ENCODE measurements around the gene CREB1.

DNA sequence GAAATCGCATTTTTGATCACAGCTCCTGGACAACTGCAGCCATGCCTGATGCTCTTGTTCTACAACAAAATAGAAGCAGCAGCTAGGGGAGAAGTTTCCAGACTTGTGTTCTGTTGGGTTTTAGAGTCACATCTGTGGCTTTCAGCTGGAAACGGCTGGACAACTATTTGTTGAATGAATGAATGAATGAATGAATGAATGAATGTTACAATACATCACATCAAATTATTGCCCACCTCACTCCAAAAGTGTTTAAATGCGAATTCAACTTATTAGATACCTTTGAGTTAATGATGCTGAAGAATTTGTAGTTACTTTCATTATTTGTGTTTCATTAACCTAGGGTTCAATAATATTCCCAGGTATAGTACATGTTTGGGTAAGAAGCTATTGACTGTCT, 103.9 kb downstream of the CREB1 start:
- TF ChIP-seq, protein P1, sequence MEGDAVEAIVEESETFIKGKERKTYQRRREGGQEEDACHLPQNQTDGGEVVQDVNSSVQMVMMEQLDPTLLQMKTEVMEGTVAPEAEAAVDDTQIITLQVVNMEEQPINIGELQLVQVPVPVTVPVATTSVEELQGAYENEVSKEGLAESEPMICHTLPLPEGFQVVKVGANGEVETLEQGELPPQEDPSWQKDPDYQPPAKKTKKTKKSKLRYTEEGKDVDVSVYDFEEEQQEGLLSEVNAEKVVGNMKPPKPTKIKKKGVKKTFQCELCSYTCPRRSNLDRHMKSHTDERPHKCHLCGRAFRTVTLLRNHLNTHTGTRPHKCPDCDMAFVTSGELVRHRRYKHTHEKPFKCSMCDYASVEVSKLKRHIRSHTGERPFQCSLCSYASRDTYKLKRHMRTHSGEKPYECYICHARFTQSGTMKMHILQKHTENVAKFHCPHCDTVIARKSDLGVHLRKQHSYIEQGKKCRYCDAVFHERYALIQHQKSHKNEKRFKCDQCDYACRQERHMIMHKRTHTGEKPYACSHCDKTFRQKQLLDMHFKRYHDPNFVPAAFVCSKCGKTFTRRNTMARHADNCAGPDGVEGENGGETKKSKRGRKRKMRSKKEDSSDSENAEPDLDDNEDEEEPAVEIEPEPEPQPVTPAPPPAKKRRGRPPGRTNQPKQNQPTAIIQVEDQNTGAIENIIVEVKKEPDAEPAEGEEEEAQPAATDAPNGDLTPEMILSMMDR (IDR thresholded peaks at IDR 0.05), result no peak
- no peak for TF ChIP-seq POLR2A (IDR thresholded peaks at IDR 0.05)

Measured in adrenal gland (tissue), 5 donors.